GM23338 (cell line): ENCODE results near the gene TRABD.
A peak's percentile ranks its signal among the peaks of the same experiment; 100 is the strongest.

Source experiments
- CREB1 ChIP-seq: fragments of 250-450 bp; sonication (Bioruptor Pico); IDR thresholded peaks from 2 replicates; pipeline ENCODE4 v1.5.0; 2020; ENCODE audit warnings: low read depth, mild to moderate bottlenecking, moderate library complexity
- EZH2 ChIP-seq: fragments of 200-600 bp; sonication (generic); IDR thresholded peaks from one replicate; pipeline ENCODE4 v1.8.0; 2017; ENCODE audit warnings: antibody characterized with exemption, mild to moderate bottlenecking, low read depth; ENCODE audit not compliant: unreplicated experiment
- EZH2phosphoT487 ChIP-seq: fragments of 200-600 bp; sonication (generic); IDR thresholded peaks from one replicate; pipeline ENCODE4 v1.8.1; 2018; ENCODE audit warnings: antibody characterized with exemption; ENCODE audit not compliant: unreplicated experiment
- JUNB ChIP-seq: IDR thresholded peaks from one replicate; pipeline ENCODE4 v1.6.1; 2016; ENCODE audit warnings: antibody characterized with exemption; ENCODE audit not compliant: unreplicated experiment
- NANOG ChIP-seq: IDR thresholded peaks from 2 replicates; pipeline ENCODE4 v1.6.1; 2016; ENCODE audit warnings: antibody characterized with exemption, borderline replicate concordance
- POLR2AphosphoS5 ChIP-seq: IDR thresholded peaks from 2 replicates; pipeline ENCODE4 v1.6.1; 2016; ENCODE audit warnings: antibody characterized with exemption, low read depth
- STAT1 ChIP-seq: IDR thresholded peaks from one replicate; pipeline ENCODE4 v1.6.1; 2016; ENCODE audit warnings: antibody characterized with exemption; ENCODE audit not compliant: unreplicated experiment
- ZNF114 ChIP-seq: fragments of 250-450 bp; sonication (Bioruptor Pico); IDR thresholded peaks from 2 replicates; pipeline ENCODE4 v1.5.0; 2020; ENCODE audit warnings: mild to moderate bottlenecking, moderate library complexity
- ZNF331 ChIP-seq: fragments of 250-450 bp; sonication (Bioruptor Pico); IDR thresholded peaks from 2 replicates; pipeline ENCODE4 v1.5.0; 2020; ENCODE audit warnings: low read depth, mild to moderate bottlenecking, moderate library complexity
- TF ChIP-seq, protein P1 (sequence below), 2 experiments: fragments of 200-600 bp in 1 of 2; sonication (generic) in 1 of 2; conservative IDR thresholded peaks; 2 replicates each; pipeline versions ENCODE4 v1.5.1 to v1.6.1; 2016 to 2017; ENCODE audit warnings: antibody characterized with exemption in 2 of 2, low read depth in 2 of 2, mild to moderate bottlenecking in 2 of 2, moderate library complexity in 1 of 2
- TF ChIP-seq, protein P2 (sequence below): IDR thresholded peaks from one replicate; pipeline ENCODE4 v1.6.1; 2018; ENCODE audit warnings: antibody characterized with exemption; ENCODE audit not compliant: unreplicated experiment
- TF ChIP-seq, protein P3 (sequence below): IDR thresholded peaks from 2 replicates; pipeline ENCODE4 v1.6.1; 2016; ENCODE audit warnings: antibody characterized with exemption
- TF ChIP-seq, protein P4 (sequence below): fragments of 250-450 bp; sonication (Bioruptor Pico); IDR thresholded peaks from 2 replicates; pipeline ENCODE4 v1.5.0; 2020; ENCODE audit warnings: mild to moderate bottlenecking, moderate library complexity

DNA sequence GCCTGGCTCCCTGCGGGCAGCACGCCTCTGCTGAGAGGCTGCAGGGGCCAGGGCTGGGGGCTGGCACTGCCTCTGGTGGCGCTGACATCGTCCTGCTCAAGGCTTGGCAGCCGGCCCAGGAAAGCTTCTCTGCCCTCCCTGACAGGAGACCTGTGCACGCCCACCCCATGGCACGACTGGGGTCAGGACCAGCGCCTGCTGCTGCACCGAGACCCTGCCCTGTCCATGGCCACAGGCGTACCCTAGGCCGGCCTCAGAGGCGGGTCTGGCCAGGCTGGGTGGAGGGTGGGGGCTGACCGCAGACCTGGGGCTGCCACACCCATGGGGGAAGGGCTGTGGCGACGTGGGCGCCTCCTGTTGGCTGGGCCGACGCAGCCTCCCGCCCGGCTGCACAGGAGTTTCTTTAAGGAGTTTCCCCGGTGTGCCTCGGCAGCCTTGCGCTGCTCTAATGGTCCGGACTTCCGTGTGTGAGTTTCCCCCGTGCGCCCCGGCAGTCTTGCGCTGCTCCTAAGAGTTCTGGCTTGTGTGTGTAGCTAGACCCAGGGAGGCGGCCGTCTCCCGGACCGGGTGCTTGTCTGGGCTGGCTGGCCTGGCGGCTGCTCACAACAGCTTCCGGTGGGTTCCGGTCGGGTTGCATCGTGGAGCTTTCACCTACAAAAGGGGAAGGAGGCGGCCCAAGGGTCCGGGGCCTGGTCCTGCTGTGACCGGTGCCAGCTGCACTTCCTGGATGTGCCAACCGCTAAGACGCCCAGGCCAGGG lies 4.6 kb downstream of the TRABD start:
- TF ChIP-seq, protein P1, sequence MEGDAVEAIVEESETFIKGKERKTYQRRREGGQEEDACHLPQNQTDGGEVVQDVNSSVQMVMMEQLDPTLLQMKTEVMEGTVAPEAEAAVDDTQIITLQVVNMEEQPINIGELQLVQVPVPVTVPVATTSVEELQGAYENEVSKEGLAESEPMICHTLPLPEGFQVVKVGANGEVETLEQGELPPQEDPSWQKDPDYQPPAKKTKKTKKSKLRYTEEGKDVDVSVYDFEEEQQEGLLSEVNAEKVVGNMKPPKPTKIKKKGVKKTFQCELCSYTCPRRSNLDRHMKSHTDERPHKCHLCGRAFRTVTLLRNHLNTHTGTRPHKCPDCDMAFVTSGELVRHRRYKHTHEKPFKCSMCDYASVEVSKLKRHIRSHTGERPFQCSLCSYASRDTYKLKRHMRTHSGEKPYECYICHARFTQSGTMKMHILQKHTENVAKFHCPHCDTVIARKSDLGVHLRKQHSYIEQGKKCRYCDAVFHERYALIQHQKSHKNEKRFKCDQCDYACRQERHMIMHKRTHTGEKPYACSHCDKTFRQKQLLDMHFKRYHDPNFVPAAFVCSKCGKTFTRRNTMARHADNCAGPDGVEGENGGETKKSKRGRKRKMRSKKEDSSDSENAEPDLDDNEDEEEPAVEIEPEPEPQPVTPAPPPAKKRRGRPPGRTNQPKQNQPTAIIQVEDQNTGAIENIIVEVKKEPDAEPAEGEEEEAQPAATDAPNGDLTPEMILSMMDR (conservative IDR thresholded peaks at IDR 0.05; ENCODE audit: low read depth in 2 of 2), result peak; percentile 40 to 55
- TF ChIP-seq EZH2, result no peak
- no peak; the same call in 1 of the 2 replicates for TF ChIP-seq POLR2AphosphoS5
- TF ChIP-seq EZH2phosphoT487, result no peak
- TF ChIP-seq NANOG, result no peak
- no peak for TF ChIP-seq ZNF331 (CRISPR knock-in tag)
- no peak for TF ChIP-seq JUNB
- TF ChIP-seq, protein P2, sequence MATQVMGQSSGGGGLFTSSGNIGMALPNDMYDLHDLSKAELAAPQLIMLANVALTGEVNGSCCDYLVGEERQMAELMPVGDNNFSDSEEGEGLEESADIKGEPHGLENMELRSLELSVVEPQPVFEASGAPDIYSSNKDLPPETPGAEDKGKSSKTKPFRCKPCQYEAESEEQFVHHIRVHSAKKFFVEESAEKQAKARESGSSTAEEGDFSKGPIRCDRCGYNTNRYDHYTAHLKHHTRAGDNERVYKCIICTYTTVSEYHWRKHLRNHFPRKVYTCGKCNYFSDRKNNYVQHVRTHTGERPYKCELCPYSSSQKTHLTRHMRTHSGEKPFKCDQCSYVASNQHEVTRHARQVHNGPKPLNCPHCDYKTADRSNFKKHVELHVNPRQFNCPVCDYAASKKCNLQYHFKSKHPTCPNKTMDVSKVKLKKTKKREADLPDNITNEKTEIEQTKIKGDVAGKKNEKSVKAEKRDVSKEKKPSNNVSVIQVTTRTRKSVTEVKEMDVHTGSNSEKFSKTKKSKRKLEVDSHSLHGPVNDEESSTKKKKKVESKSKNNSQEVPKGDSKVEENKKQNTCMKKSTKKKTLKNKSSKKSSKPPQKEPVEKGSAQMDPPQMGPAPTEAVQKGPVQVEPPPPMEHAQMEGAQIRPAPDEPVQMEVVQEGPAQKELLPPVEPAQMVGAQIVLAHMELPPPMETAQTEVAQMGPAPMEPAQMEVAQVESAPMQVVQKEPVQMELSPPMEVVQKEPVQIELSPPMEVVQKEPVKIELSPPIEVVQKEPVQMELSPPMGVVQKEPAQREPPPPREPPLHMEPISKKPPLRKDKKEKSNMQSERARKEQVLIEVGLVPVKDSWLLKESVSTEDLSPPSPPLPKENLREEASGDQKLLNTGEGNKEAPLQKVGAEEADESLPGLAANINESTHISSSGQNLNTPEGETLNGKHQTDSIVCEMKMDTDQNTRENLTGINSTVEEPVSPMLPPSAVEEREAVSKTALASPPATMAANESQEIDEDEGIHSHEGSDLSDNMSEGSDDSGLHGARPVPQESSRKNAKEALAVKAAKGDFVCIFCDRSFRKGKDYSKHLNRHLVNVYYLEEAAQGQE, result no peak
- no peak for TF ChIP-seq CREB1 (CRISPR knock-in tag)
- TF ChIP-seq, protein P3, sequence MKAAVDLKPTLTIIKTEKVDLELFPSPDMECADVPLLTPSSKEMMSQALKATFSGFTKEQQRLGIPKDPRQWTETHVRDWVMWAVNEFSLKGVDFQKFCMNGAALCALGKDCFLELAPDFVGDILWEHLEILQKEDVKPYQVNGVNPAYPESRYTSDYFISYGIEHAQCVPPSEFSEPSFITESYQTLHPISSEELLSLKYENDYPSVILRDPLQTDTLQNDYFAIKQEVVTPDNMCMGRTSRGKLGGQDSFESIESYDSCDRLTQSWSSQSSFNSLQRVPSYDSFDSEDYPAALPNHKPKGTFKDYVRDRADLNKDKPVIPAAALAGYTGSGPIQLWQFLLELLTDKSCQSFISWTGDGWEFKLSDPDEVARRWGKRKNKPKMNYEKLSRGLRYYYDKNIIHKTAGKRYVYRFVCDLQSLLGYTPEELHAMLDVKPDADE, result no peak
- TF ChIP-seq STAT1, result no peak
- no peak for TF ChIP-seq ZNF114
- TF ChIP-seq, protein P4, sequence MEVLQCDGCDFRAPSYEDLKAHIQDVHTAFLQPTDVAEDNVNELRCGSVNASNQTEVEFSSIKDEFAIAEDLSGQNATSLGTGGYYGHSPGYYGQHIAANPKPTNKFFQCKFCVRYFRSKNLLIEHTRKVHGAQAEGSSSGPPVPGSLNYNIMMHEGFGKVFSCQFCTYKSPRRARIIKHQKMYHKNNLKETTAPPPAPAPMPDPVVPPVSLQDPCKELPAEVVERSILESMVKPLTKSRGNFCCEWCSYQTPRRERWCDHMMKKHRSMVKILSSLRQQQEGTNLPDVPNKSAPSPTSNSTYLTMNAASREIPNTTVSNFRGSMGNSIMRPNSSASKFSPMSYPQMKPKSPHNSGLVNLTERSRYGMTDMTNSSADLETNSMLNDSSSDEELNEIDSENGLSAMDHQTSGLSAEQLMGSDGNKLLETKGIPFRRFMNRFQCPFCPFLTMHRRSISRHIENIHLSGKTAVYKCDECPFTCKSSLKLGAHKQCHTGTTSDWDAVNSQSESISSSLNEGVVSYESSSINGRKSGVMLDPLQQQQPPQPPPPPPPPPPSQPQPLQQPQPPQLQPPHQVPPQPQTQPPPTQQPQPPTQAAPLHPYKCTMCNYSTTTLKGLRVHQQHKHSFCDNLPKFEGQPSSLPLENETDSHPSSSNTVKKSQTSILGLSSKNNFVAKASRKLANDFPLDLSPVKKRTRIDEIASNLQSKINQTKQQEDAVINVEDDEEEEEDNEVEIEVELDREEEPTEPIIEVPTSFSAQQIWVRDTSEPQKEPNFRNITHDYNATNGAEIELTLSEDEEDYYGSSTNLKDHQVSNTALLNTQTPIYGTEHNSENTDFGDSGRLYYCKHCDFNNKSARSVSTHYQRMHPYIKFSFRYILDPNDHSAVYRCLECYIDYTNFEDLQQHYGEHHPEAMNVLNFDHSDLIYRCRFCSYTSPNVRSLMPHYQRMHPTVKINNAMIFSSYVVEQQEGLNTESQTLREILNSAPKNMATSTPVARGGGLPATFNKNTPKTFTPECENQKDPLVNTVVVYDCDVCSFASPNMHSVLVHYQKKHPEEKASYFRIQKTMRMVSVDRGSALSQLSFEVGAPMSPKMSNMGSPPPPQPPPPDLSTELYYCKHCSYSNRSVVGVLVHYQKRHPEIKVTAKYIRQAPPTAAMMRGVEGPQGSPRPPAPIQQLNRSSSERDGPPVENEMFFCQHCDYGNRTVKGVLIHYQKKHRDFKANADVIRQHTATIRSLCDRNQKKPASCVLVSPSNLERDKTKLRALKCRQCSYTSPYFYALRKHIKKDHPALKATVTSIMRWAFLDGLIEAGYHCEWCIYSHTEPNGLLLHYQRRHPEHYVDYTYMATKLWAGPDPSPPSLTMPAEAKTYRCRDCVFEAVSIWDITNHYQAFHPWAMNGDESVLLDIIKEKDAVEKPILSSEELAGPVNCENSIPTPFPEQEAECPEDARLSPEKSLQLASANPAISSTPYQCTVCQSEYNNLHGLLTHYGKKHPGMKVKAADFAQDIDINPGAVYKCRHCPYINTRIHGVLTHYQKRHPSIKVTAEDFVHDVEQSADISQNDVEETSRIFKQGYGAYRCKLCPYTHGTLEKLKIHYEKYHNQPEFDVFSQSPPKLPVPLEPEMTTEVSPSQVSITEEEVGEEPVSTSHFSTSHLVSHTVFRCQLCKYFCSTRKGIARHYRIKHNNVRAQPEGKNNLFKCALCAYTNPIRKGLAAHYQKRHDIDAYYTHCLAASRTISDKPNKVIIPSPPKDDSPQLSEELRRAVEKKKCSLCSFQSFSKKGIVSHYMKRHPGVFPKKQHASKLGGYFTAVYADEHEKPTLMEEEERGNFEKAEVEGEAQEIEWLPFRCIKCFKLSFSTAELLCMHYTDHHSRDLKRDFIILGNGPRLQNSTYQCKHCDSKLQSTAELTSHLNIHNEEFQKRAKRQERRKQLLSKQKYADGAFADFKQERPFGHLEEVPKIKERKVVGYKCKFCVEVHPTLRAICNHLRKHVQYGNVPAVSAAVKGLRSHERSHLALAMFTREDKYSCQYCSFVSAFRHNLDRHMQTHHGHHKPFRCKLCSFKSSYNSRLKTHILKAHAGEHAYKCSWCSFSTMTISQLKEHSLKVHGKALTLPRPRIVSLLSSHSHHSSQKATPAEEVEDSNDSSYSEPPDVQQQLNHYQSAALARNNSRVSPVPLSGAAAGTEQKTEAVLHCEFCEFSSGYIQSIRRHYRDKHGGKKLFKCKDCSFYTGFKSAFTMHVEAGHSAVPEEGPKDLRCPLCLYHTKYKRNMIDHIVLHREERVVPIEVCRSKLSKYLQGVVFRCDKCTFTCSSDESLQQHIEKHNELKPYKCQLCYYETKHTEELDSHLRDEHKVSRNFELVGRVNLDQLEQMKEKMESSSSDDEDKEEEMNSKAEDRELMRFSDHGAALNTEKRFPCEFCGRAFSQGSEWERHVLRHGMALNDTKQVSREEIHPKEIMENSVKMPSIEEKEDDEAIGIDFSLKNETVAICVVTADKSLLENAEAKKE (CRISPR knock-in tag), result no peak
